ENCODE measurements around the gene CIB1. TPM values are rescaled to one million over a fixed set of nuclear protein-coding genes. Genes with fewer than 3 reads are reported as not detected.

Gene CIB1
- total RNA-seq, 1 experiment from 2014 or later: 23.0 TPM

- no peak overlapping the region for H3K27ac ChIP-seq (ENCODE audit: insufficient read length, low read depth, low read length)
Measured at GRCh38 chr15:90239371-90239770, 5.6 kb upstream of the CIB1 start.

More at GRCh38 chr15:90239371-90239770, 5.6 kb upstream of the CIB1 start:
- DNase-seq: no peak
- H2BK12ac ChIP-seq (ENCODE audit: insufficient read length, low read depth, low read length): no peak overlapping the region
- H4K5ac ChIP-seq (ENCODE audit: insufficient read length, low read depth, low read length): no peak overlapping the region
- Mint-ChIP-seq H3K4me3 (no peak overlapping the region), H3K27ac (no peak overlapping the region), H3K36me3 (ENCODE audit: insufficient read depth in 1 of 3, low read depth in 3 of 3) (peaks cover 4 to 12% (median 12%) of the 10 kb centered on the region in 3 experiments; a peak in 6 of 7 replicates), H3K27me3 (ENCODE audit: low read depth) (no peaks in the 10 kb centered on the region), H3K4me1 (peaks cover 7% of the 10 kb centered on the region in 2 experiments), H3K9me3 (no peaks in the 10 kb centered on the region)
- H4K20me1 ChIP-seq (ENCODE audit: control insufficient read depth, insufficient read depth, insufficient read length): no peaks in the 10 kb centered on the region
- no peak overlapping the region for H4K91ac ChIP-seq (ENCODE audit: insufficient read length, low read depth, low read length)
- no peaks in the 10 kb centered on the region for H3K9me3 ChIP-seq (ENCODE audit: control insufficient read depth, low read depth, low read length)
- H2AK5ac ChIP-seq (ENCODE audit: insufficient read length, low read length): no peak overlapping the region
- no peaks in the 10 kb centered on the region; the same call in 1 of the 2 replicates for H3K4me1 ChIP-seq (ENCODE audit: insufficient read depth, low read length)
- H3K4me2 ChIP-seq (ENCODE audit: insufficient read depth, insufficient read length, low read length): no peak overlapping the region
- H2AFZ ChIP-seq (ENCODE audit: low read length): no peak overlapping the region
- WGBS (ENCODE audit: extremely low coverage, insufficient read length, low lambda C conversion rate): no CpG with 5 or more reads among the region's 3 CpGs
- no peak overlapping the region for H3T11ph ChIP-seq (ENCODE audit: low read length)
- no peak overlapping the region for H3K14ac ChIP-seq (ENCODE audit: insufficient read depth, low read length)
- no peak overlapping the region for H3K56ac ChIP-seq (ENCODE audit: insufficient read length, low read depth, low read length)
- no peaks in the 10 kb centered on the region for H3K79me2 ChIP-seq (ENCODE audit: insufficient read depth, low read length)
- no peaks in the 10 kb centered on the region for H3K27me3 ChIP-seq (ENCODE audit: insufficient read depth, low read length)
- H3K9ac ChIP-seq (ENCODE audit: extremely low read depth, insufficient read length, low read length): no peak overlapping the region
- H2BK120ac ChIP-seq (ENCODE audit: low read depth, low read length, poor library complexity, severe bottlenecking): no peak overlapping the region
- H3K4ac ChIP-seq (ENCODE audit: low read depth, low read length): no peak overlapping the region
- H3K18ac ChIP-seq (ENCODE audit: insufficient read length, low read depth, low read length): no peak overlapping the region
- TF ChIP-seq, protein P1, sequence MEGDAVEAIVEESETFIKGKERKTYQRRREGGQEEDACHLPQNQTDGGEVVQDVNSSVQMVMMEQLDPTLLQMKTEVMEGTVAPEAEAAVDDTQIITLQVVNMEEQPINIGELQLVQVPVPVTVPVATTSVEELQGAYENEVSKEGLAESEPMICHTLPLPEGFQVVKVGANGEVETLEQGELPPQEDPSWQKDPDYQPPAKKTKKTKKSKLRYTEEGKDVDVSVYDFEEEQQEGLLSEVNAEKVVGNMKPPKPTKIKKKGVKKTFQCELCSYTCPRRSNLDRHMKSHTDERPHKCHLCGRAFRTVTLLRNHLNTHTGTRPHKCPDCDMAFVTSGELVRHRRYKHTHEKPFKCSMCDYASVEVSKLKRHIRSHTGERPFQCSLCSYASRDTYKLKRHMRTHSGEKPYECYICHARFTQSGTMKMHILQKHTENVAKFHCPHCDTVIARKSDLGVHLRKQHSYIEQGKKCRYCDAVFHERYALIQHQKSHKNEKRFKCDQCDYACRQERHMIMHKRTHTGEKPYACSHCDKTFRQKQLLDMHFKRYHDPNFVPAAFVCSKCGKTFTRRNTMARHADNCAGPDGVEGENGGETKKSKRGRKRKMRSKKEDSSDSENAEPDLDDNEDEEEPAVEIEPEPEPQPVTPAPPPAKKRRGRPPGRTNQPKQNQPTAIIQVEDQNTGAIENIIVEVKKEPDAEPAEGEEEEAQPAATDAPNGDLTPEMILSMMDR (conservative IDR thresholded peaks at IDR 0.05): no peak
- no peak overlapping the region for H2BK5ac ChIP-seq (ENCODE audit: insufficient read length, low read length)
- no peak overlapping the region for H2BK15ac ChIP-seq (ENCODE audit: low read depth, low read length)
- no peak overlapping the region for H3K23ac ChIP-seq (ENCODE audit: insufficient read length, low read depth, low read length)
- H4K8ac ChIP-seq (replicated peaks; ENCODE audit: insufficient read length, low read depth, low read length): no peak overlapping the region
- H3K79me1 ChIP-seq (ENCODE audit: insufficient read depth, low read depth, low read length, poor library complexity, severe bottlenecking): no peaks in the 10 kb centered on the region
- H2BK20ac ChIP-seq (ENCODE audit: low read depth, low read length, poor library complexity, severe bottlenecking): no peak overlapping the region
- H3K23me2 ChIP-seq (ENCODE audit: insufficient read length, low read depth, low read length, poor library complexity, severe bottlenecking): peaks cover 3% of the 10 kb centered on the region

All from H9 (cell line).